ENCODE results near the gene CALM1. TPM values are rescaled to one million over a fixed set of nuclear protein-coding genes. Genes with fewer than 3 reads are reported as not detected.

CALM1 gene
- 260 TPM for total RNA-seq

GRCh38 chr14:90396341-90397339 lies at the start of gene CALM1:
Gene CALM1, plus strand, starts transcription at chr14:90397029. Its CDS starts 202 bp downstream, at chr14:90397231.
- DNase-seq (ENCODE audit: extremely low spot score in 2 of 2): peak in 1 of 2 donors; percentile 94
- H3K4me3 ChIP-seq: peak within 1 kb of the TSS; percentile 85 to 99
- H3K36me3 ChIP-seq: peaks cover 0 to 13% of the 10 kb centered on the region in 2 donors
- H3K9me3 ChIP-seq: no peaks in the 10 kb centered on the region
- H3K27me3 ChIP-seq: no peaks in the 10 kb centered on the region
- H3K4me1 ChIP-seq: peaks cover 33% of the 10 kb centered on the region
- H3K27ac ChIP-seq: peak within 1 kb of the TSS; percentile 90
- TF ChIP-seq POLR2AphosphoS5 (IDR thresholded peaks at IDR 0.05; ENCODE audit: insufficient read depth in 1 of 2, low read depth in 1 of 2) (peak; percentile 33 to 98), CTCF (IDR thresholded peaks at IDR 0.05) (no peak), POLR2A (IDR thresholded peaks at IDR 0.05) (peak; percentile 70 to 100)
- intact Hi-C loops (cut with DNase I): no loop called here

DNA sequence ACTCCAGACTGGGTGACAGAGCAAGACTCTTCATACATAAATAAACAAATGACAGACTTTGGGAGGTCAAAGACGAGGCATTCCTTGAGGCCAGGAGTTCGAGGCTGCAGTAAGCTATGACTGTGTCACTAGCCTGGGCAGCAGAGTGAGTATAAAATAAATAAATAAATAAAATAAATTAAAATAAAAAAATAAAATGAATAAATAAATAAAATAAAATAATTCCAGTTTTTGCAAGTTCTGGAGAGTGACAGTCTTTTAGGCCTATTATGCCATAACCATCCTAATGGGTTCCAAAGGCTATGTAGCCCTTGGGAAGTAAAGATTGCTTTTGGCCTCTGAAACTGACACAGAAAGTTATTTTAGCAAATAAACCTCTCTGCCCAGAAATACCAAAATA lies 48.6 kb upstream of the CALM1 start:
- no peaks in the 10 kb centered on the region for H3K9me3 ChIP-seq
- TF ChIP-seq CTCF (IDR thresholded peaks at IDR 0.05): no peak
- TF ChIP-seq POLR2AphosphoS5 (IDR thresholded peaks at IDR 0.05; ENCODE audit: insufficient read depth in 1 of 2, low read depth in 1 of 2): no peak
- no peak for TF ChIP-seq POLR2A (IDR thresholded peaks at IDR 0.05)

DNA sequence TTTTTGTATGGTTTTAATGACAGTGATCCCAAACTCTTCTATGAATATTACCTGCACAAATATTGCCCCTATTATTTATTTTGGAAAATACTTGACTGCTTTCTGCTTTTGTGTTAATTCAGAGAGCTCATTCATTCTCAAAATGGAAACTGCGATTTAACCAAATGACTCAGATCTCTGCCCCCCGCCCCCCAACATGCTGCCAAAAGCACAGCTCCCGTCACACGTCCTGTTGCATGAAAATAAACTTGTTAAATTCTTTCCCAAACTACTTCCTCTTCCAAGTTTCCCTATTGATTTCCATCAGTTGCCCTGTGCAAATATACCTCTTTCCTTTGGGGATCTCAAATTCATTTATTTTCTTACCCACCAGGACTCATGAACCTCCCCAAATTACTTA lies 47.1 kb upstream of the CALM1 start:
- Histone ChIP-seq H3K4me1 (no peaks in the 10 kb centered on the region), H3K9me3 (no peaks in the 10 kb centered on the region), H3K36me3 (no peaks in the 10 kb centered on the region), H3K27me3 (no peaks in the 10 kb centered on the region), H3K27ac (no peak overlapping the region), H3K4me3 (no peak overlapping the region)
- intact Hi-C loops (cut with DNase I): no loop called here
- no peak for DNase-seq (ENCODE audit: extremely low spot score in 2 of 2)
- TF ChIP-seq POLR2A (IDR thresholded peaks at IDR 0.05) (no peak), POLR2AphosphoS5 (IDR thresholded peaks at IDR 0.05; ENCODE audit: insufficient read depth in 1 of 2, low read depth in 1 of 2) (no peak), CTCF (IDR thresholded peaks at IDR 0.05) (no peak)

More for the DNA sequence above, 48.6 kb upstream of the CALM1 start:
- no peak overlapping the region for H3K4me3 ChIP-seq
- no peak overlapping the region for H3K27ac ChIP-seq
- no peak for DNase-seq (ENCODE audit: extremely low spot score in 2 of 2)
- no peaks in the 10 kb centered on the region for H3K4me1 ChIP-seq
- no peaks in the 10 kb centered on the region for H3K27me3 ChIP-seq
- intact Hi-C loops (cut with DNase I): no loop called here
- H3K36me3 ChIP-seq: no peaks in the 10 kb centered on the region

- no peak for TF ChIP-seq POLR2A (IDR thresholded peaks at IDR 0.05)
- no peak for TF ChIP-seq POLR2AphosphoS5 (IDR thresholded peaks at IDR 0.05; ENCODE audit: insufficient read depth in 1 of 2, low read depth in 1 of 2)
- TF ChIP-seq CTCF (IDR thresholded peaks at IDR 0.05): no peak
- Histone ChIP-seq H3K9me3 (no peaks in the 10 kb centered on the region), H3K36me3 (no peaks in the 10 kb centered on the region), H3K4me3 (no peak overlapping the region), H3K27ac (no peak overlapping the region), H3K4me1 (no peaks in the 10 kb centered on the region), H3K27me3 (no peaks in the 10 kb centered on the region)
- DNase-seq (ENCODE audit: extremely low spot score in 2 of 2): no peak
- intact Hi-C loops (cut with DNase I): no loop called here
These were observed 42.1 kb upstream of the CALM1 start for GRCh38 chr14:90354551-90355298.
